ENCODE results near the gene GMIP. TPM values are rescaled to one million over a fixed set of nuclear protein-coding genes. Genes with fewer than 3 reads are reported as not detected.
"Not testable (repeated sequence)": the region's sequence is repeated elsewhere in the genome, so short reads cannot be mapped to it uniquely, and the experiment has no call there.

GMIP gene
- total RNA-seq, 2 experiments from 2014 or later: 78.6 to 79.4 TPM

DNA sequence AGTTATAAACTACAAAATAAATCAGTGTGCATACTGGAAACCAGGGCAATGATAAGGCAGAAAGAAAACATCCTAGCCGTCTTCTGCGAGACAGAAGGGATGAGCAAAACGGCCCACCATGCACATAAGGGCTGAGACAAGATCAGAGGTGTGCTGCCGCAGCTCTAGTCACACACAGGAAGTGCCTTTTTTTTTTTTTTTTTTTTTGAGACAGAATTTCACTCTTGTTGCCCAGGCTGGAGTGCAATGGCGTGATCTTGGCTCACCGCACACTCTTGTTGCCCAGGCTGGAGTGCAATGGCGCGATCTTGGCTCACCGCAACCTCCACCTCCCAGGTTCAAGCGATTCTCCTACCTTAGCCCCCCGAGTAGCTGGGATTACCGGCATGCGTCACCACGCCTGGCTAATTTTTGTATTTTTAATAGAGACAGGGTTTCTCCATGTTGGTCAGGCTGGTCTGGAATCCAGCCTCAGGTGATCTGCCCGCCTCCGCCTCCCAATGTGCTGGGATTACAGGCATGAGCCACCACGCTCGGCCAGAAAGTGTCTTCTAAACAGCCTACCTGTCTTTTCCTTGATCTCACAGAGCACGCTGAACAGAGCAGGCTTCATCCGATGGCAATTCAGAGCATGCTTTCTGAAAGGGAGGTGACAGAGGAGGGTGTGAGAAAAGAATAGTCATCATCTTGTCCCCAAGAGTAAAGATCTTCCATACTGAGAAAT lies 44.6 kb downstream of the GMIP start:
- peak overlapping the region; percentile 75 for H3K4me3 Mint-ChIP-seq

DNA sequence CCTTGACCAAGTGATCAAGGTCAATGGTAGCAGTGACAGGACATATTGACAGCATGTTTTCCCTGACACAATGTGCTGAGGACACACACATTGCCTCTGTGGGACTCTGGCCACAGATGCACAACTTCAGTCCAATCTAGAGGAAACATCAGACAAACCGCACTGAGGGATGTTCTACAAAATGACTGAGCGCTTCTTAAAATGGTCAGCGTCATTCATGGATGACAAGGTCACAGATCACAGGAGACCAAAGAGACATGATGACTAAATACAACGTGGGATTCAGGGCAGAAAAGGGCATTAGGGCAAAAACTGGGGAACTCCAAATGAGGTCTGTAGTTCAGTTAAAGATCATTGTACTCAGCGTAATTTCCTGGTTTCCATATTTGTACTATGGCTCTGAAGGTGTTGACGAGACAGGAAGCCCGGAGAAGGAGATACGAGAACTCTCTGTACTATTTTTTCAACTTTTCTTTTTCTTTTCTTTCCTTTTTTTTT lies 45.6 kb downstream of the GMIP start:
- H3K9me3 Mint-ChIP-seq: no peaks in the 10 kb centered on the region
- intact Hi-C loops (cut with micrococcal nuclease): loop anchor here (1.0 to 5.0 kb wide), 8 partner anchors 8 to 274 kb away; partner anchors contain the start of genes ATP13A1, GATAD2A, GMIP and PBX4
- peak overlapping the region; percentile 75 for H3K4me3 Mint-ChIP-seq
- peak overlapping the region; percentile 100 for H3K27ac Mint-ChIP-seq
- ChIA-PET POLR2A (interaction anchor here (0.6 to 2.0 kb wide), 4 partner anchors 8 to 64 kb away, joined by 3 to 13 read pairs (median 5); no protein-coding TSS in a partner anchor), CTCF (interaction anchor here (1.4 kb wide), 1 partner anchor 44 kb away, joined by 4 read pairs; no protein-coding TSS in a partner anchor)
- H3K27me3 Mint-ChIP-seq: no peaks in the 10 kb centered on the region
- peaks cover 81% of the 10 kb centered on the region for H3K4me1 Mint-ChIP-seq (ENCODE audit: low read depth)
- H3K36me3 Mint-ChIP-seq: peaks cover 36% of the 10 kb centered on the region
- peak; percentile 74 for DNase-seq

More for the DNA sequence above, 44.6 kb downstream of the GMIP start:
- H3K36me3 Mint-ChIP-seq: peaks cover 32% of the 10 kb centered on the region
- H3K9me3 Mint-ChIP-seq, H3K27me3 Mint-ChIP-seq: not testable (repeated sequence)
- DNase-seq: peak; percentile 79
- peak overlapping the region; percentile 100 for H3K27ac Mint-ChIP-seq
- ChIA-PET POLR2A (interaction anchor here (0.6 to 2.0 kb wide), 6 partner anchors 9 to 65 kb away, joined by 3 to 13 read pairs (median 4); partner anchors contain the start of genes ATP13A1 and PBX4), CTCF (interaction anchor here (1.4 kb wide), 1 partner anchor 45 kb away, joined by 4 read pairs; no protein-coding TSS in a partner anchor)
- peaks cover 82% of the 10 kb centered on the region for H3K4me1 Mint-ChIP-seq (ENCODE audit: low read depth)
- intact Hi-C loops (cut with micrococcal nuclease): loop anchor here (1.0 to 5.0 kb wide), 9 partner anchors 7 to 273 kb away; partner anchors contain the start of genes ATP13A1, GATAD2A, GMIP and PBX4

- Mint-ChIP-seq H3K4me1 (ENCODE audit: low read depth) (peaks cover 83% of the 10 kb centered on the region), H3K27ac (peak overlapping the region; percentile 100), H3K27me3 (no peaks in the 10 kb centered on the region), H3K36me3 (peaks cover 40% of the 10 kb centered on the region), H3K9me3 (no peaks in the 10 kb centered on the region), H3K4me3 (no peak overlapping the region)
- intact Hi-C loops (cut with micrococcal nuclease): loop anchor here (5.0 kb wide), 3 partner anchors 138 to 277 kb away; partner anchors contain the start of gene GATAD2A
- CTCF ChIA-PET: interaction anchor here (1.6 kb wide), 1 partner anchor 42 kb away, joined by 4 read pairs; no protein-coding TSS in a partner anchor
- POLR2A ChIA-PET: no interaction called here
- DNase-seq: no peak
These were observed 48.2 kb downstream of the GMIP start for GRCh38 chr19:19595171-19595701.

GRCh38 chr19:19594381-19594780 lies 49.1 kb downstream of the GMIP start:
- peak; percentile 70 for DNase-seq
- intact Hi-C loops (cut with micrococcal nuclease): no loop called here
- CTCF ChIA-PET: interaction anchor here (0.6 to 1.6 kb wide), 3 partner anchors 41 to 421 kb away, joined by 3 to 4 read pairs (median 3); no protein-coding TSS in a partner anchor
- POLR2A ChIA-PET: interaction anchor here (0.8 kb wide), 1 partner anchor 68 kb away, joined by 3 read pairs; no protein-coding TSS in a partner anchor
- Mint-ChIP-seq H3K4me3 (no peak overlapping the region), H3K4me1 (ENCODE audit: low read depth) (peaks cover 85% of the 10 kb centered on the region), H3K27me3 (no peaks in the 10 kb centered on the region), H3K36me3 (peaks cover 45% of the 10 kb centered on the region), H3K27ac (peak overlapping the region; percentile 100), H3K9me3 (no peaks in the 10 kb centered on the region)

DNA sequence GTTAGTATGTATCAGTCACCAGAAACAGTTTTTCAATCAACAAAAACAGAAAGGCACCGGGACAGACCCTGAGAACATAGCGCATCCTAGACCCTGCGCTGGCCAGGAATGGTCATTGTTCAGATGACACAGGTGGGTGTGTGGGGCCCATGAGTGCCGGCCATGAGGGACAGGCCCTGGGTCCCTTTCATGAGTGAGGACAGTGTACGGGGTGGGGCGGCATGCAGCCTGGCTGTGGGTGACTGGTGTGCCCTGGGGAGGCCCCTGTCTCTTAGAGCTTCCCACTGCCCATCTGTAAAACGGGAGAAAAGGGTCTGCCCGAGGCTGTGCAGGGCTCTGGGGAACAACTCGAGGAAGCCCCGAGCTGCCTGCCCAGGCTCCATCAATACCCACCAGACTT lies 50.8 kb downstream of the GMIP start:
- Mint-ChIP-seq H3K9me3 (no peaks in the 10 kb centered on the region), H3K4me1 (ENCODE audit: low read depth) (peaks cover 84% of the 10 kb centered on the region), H3K27me3 (no peaks in the 10 kb centered on the region), H3K36me3 (peaks cover 56% of the 10 kb centered on the region), H3K4me3 (no peak overlapping the region), H3K27ac (peak overlapping the region; percentile 100)
- intact Hi-C loops (cut with micrococcal nuclease): no loop called here
- POLR2A ChIA-PET: interaction anchor here (1.2 kb wide), 1 partner anchor 273 kb away, joined by 3 read pairs; the partner anchor contains the start of gene ZNF253
- CTCF ChIA-PET: no interaction called here
- DNase-seq: no peak

GRCh38 chr19:19591133-19591825 lies 52.2 kb downstream of the GMIP start:
- DNase-seq: peak; percentile 89
- Mint-ChIP-seq H3K4me3 (peak overlapping the region; percentile 60), H3K27me3 (no peaks in the 10 kb centered on the region), H3K36me3 (peaks cover 48% of the 10 kb centered on the region), H3K9me3 (no peaks in the 10 kb centered on the region), H3K27ac (peak overlapping the region; percentile 100), H3K4me1 (ENCODE audit: low read depth) (peaks cover 72% of the 10 kb centered on the region)
- ChIA-PET POLR2A (interaction anchor here (0.6 to 2.5 kb wide), 10 partner anchors 9 to 274 kb away, joined by 3 to 14 read pairs (median 4); partner anchors contain the start of genes PBX4, ZNF253 and ZNF506), CTCF (interaction anchor here (0.7 to 6.6 kb wide), 4 partner anchors 38 to 71 kb away, joined by 3 to 51 read pairs (median 3); partner anchors contain the start of gene GMIP)
- intact Hi-C loops (cut with micrococcal nuclease): loop anchor here (1.0 to 2.0 kb wide), 4 partner anchors 8 to 52 kb away; partner anchors contain the start of genes GMIP and PBX4

DNA sequence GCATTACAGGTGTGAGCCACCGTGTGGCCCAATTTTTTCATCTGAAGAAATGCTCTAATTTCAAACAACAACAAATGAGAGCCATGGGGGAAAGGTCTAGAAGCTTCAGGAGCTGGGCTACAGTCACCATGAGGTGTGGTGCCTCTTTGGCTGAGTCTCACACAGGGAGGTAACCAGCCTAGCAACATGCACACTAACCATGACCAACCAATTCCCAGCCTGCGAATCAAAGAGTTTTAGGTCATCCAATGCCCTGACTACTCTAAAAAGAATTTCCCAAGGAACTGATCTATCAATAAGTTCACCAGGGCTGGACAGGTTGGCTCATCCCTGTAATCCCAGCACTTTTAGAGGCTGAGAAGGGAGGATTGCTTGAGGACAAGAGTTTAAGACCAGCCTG lies 54.9 kb downstream of the GMIP start:
- H3K27me3 Mint-ChIP-seq: no peaks in the 10 kb centered on the region

DNA sequence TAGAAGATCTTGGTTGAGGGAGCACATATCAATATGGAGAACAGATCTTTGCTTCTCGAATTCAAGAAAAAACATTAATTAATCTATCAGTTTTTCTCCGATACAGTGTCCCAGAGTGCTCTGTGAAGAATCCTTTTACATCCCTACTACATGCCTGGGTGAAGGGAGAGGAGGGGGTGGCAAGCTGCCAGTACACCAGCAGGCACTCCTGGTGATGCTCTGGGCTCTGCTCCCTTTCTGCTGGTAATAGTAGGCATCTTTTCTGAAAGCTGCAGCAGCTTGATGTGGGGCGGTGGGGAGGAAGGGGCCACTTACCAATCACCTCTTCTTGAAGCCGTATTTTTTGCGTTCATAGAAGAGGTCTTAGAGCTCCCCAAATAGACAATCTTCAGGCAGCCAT lies 55.7 kb downstream of the GMIP start:
- peak overlapping the region; percentile 100 for H3K27ac Mint-ChIP-seq
- no peaks in the 10 kb centered on the region for H3K27me3 Mint-ChIP-seq
- H3K4me3 Mint-ChIP-seq: no peak overlapping the region
- intact Hi-C loops (cut with micrococcal nuclease): no loop called here
- ChIA-PET POLR2A (interaction anchor here (1.0 to 1.3 kb wide), 2 partner anchors 11 to 17 kb away, joined by 3 read pairs; no protein-coding TSS in a partner anchor), CTCF (interaction anchor here (6.6 kb wide), 1 partner anchor 34 kb away, joined by 51 read pairs; no protein-coding TSS in a partner anchor)
- no peak for DNase-seq
- peaks cover 46% of the 10 kb centered on the region for H3K4me1 Mint-ChIP-seq (ENCODE audit: low read depth)
- peaks cover 39% of the 10 kb centered on the region for H3K36me3 Mint-ChIP-seq
- H3K9me3 Mint-ChIP-seq: no peaks in the 10 kb centered on the region

More for the DNA sequence above, 54.9 kb downstream of the GMIP start:
- H3K36me3 Mint-ChIP-seq: peaks cover 41% of the 10 kb centered on the region
- H3K9me3 Mint-ChIP-seq: no peaks in the 10 kb centered on the region
- peak overlapping the region; percentile 100 for H3K27ac Mint-ChIP-seq
- peaks cover 54% of the 10 kb centered on the region for H3K4me1 Mint-ChIP-seq (ENCODE audit: low read depth)
- ChIA-PET POLR2A (interaction anchor here (1.3 kb wide), 1 partner anchor 10 kb away, joined by 3 read pairs; no protein-coding TSS in a partner anchor), CTCF (interaction anchor here (6.6 kb wide), 1 partner anchor 35 kb away, joined by 51 read pairs; no protein-coding TSS in a partner anchor)
- no peak overlapping the region for H3K4me3 Mint-ChIP-seq
- DNase-seq: no peak
- intact Hi-C loops (cut with micrococcal nuclease): no loop called here

- Mint-ChIP-seq H3K36me3 (peaks cover 21% of the 10 kb centered on the region), H3K9me3 (no peaks in the 10 kb centered on the region), H3K4me1 (ENCODE audit: low read depth) (peaks cover 22% of the 10 kb centered on the region), H3K27me3 (no peaks in the 10 kb centered on the region), H3K4me3 (no peak overlapping the region), H3K27ac (no peak overlapping the region)
- no peak for DNase-seq
- ChIA-PET CTCF (interaction anchor here (1.0 kb wide), 1 partner anchor 60 kb away, joined by 3 read pairs; no protein-coding TSS in a partner anchor), POLR2A (no interaction called here)
- intact Hi-C loops (cut with micrococcal nuclease): no loop called here
These were observed 59.1 kb downstream of the GMIP start for GRCh38 chr19:19584356-19584755.

- DNase-seq: no peak
- H3K9me3 Mint-ChIP-seq: no peaks in the 10 kb centered on the region
- peaks cover 8% of the 10 kb centered on the region for H3K4me1 Mint-ChIP-seq (ENCODE audit: low read depth)
- H3K4me3 Mint-ChIP-seq: no peak overlapping the region
- ChIA-PET CTCF (interaction anchor here (0.5 to 6.5 kb wide), 3 partner anchors 28 to 80 kb away, joined by 3 to 34 read pairs (median 4); no protein-coding TSS in a partner anchor), POLR2A (no interaction called here)
- no peak overlapping the region for H3K27ac Mint-ChIP-seq
- intact Hi-C loops (cut with micrococcal nuclease): no loop called here
- H3K36me3 Mint-ChIP-seq: peaks cover 9% of the 10 kb centered on the region
- H3K27me3 Mint-ChIP-seq: no peaks in the 10 kb centered on the region
These were observed 61.0 kb downstream of the GMIP start for GRCh38 chr19:19582471-19582870.

- Mint-ChIP-seq H3K27me3 (no peaks in the 10 kb centered on the region), H3K27ac (no peak overlapping the region), H3K36me3 (peaks cover 9% of the 10 kb centered on the region), H3K4me1 (ENCODE audit: low read depth) (peaks cover 8% of the 10 kb centered on the region), H3K4me3 (no peak overlapping the region), H3K9me3 (no peaks in the 10 kb centered on the region)
- intact Hi-C loops (cut with micrococcal nuclease): no loop called here
- ChIA-PET CTCF (interaction anchor here (6.5 kb wide), 1 partner anchor 27 kb away, joined by 34 read pairs; no protein-coding TSS in a partner anchor), POLR2A (no interaction called here)
- DNase-seq: no peak
These were observed 62.1 kb downstream of the GMIP start for GRCh38 chr19:19581391-19581790.
